Daoy (cell line): ENCODE data around the gene PLEKHM2. TPM values are rescaled to one million over a fixed set of nuclear protein-coding genes. Genes with fewer than 3 reads are reported as not detected.
A peak's percentile ranks its signal among the peaks of the same experiment; 100 is the strongest.
"Not testable (repeated sequence)": the region's sequence is repeated elsewhere in the genome, so short reads cannot be mapped to it uniquely, and the experiment has no call there.

ENCODE experiments used
- DNase-seq: peaks from one replicate; pipeline ENCODE4 v3.0.0-alpha.2; 2015; ENCODE audit warnings: low read depth
- total RNA-seq: library from RNA; depleted of rRNA; stranded (reverse); fragments of >200 nt; shearing (Covaris generic); gene quantifications from 2 replicates; pipeline ENCODE4 v1.2.3, GENCODE V29; 2014

PLEKHM2 gene
- total RNA-seq, 1 experiment from 2014 or later, result 31.2 TPM

- no peak for DNase-seq
These were observed 7.1 kb upstream of the PLEKHM2 start for GRCh38 chr1:15676688-15677661.

- DNase-seq, result peak; percentile 75
These were observed 5.5 kb upstream of the PLEKHM2 start for GRCh38 chr1:15678578-15678977.

GRCh38 chr1:15680131-15680530 is 4.0 kb upstream of the PLEKHM2 start:
- DNase-seq, result peak; percentile 76

- DNase-seq, result peak; percentile 78
These were observed 3.4 kb upstream of the PLEKHM2 start for GRCh38 chr1:15680561-15681348.

- DNase-seq, result peak; percentile 15
These were observed 2.5 kb upstream of the PLEKHM2 start for GRCh38 chr1:15681349-15682292.

GRCh38 chr1:15682936-15683341 is 1.2 kb upstream of the PLEKHM2 start:
- DNase-seq, result no peak

GRCh38 chr1:15683345-15684039 is 628 bp upstream of the PLEKHM2 start:
- no peak for DNase-seq

- peak; percentile 39 for DNase-seq
These were observed 560 bp downstream of the PLEKHM2 start for GRCh38 chr1:15684468-15685291.

- DNase-seq, result no peak
These were observed 1.7 kb downstream of the PLEKHM2 start for GRCh38 chr1:15685820-15686219.

- no peak for DNase-seq
These were observed 3.3 kb downstream of the PLEKHM2 start for GRCh38 chr1:15687446-15687845.

- DNase-seq, result no peak
These were observed 6.2 kb downstream of the PLEKHM2 start for GRCh38 chr1:15690317-15690716.

- DNase-seq, result no peak
These were observed 7.4 kb downstream of the PLEKHM2 start for GRCh38 chr1:15691434-15692032.

- DNase-seq, result no peak
These were observed 8.1 kb downstream of the PLEKHM2 start for GRCh38 chr1:15692121-15692682.

GRCh38 chr1:15693371-15693770 is 9.3 kb downstream of the PLEKHM2 start:
- no peak for DNase-seq

- DNase-seq, result no peak
These were observed 12.9 kb downstream of the PLEKHM2 start for GRCh38 chr1:15696956-15697521.

- no peak for DNase-seq
These were observed 14.1 kb downstream of the PLEKHM2 start for GRCh38 chr1:15698201-15698600.

- not testable (repeated sequence) for DNase-seq
These were observed 15.2 kb downstream of the PLEKHM2 start for GRCh38 chr1:15699321-15699720.

- no peak for DNase-seq
These were observed 16.4 kb downstream of the PLEKHM2 start for GRCh38 chr1:15700508-15700907.

GRCh38 chr1:15701784-15702183 is 17.7 kb downstream of the PLEKHM2 start:
- DNase-seq, result no peak
